HG02763 (cell line): ENCODE measurements around the gene FBLN1.

Experiments
- ATAC-seq: cut with Tn5 transposase; IDR thresholded peaks from one replicate; pipeline ENCODE4 v1.9.1; 2021; ENCODE audit warnings: mild to moderate bottlenecking, moderate library complexity; ENCODE audit not compliant: unreplicated experiment

The FBLN1 gene

GRCh38 chr22:45650721-45651120, 148.0 kb downstream of the FBLN1 start:
- no peak for ATAC-seq
